Adrenal gland (tissue), 12 donors: ENCODE data around the gene TINAGL1. TPM values are rescaled to one million over a fixed set of nuclear protein-coding genes. Genes with fewer than 3 reads are reported as not detected.
A peak's percentile ranks its signal among the peaks of the same experiment; 100 is the strongest.

Experiments
- DNase-seq, 7 donors: peaks; one replicate each; pipeline ENCODE4 v3.0.0-alpha.2; 2019 to 2020
- H3K27ac ChIP-seq, 5 donors: fragments of 200-600 bp; sonication (generic) in 4 of 5; 1 replicate in 3 of 5; 2 replicates in 2 of 5; pipeline versions ENCODE4 v1.5.1 to v1.8.0; 2016 to 2020; ENCODE audit warnings: mild to moderate bottlenecking in 1 of 5
- H3K27me3 ChIP-seq: fragments of 200-600 bp; 2 replicates; pipeline ENCODE4 v1.8.0; 2021
- H3K36me3 ChIP-seq, 2 donors: fragments of 200-600 bp; replicated peaks in 1 of 2; 1 replicate in 1 of 2; 2 replicates in 1 of 2; pipeline versions ENCODE4 v1.5.1 to v1.8.0; 2018 to 2022
- H3K4me1 ChIP-seq, 2 donors: fragments of 200-600 bp; replicated peaks in 1 of 2; 1 replicate in 1 of 2; 2 replicates in 1 of 2; pipeline versions ENCODE4 v1.5.1 to v1.8.0; 2018 to 2021
- H3K4me3 ChIP-seq, 4 donors: fragments of 200-600 bp; sonication (generic) in 3 of 4; one replicate each; pipeline ENCODE4 v1.5.1; 2016 to 2018
- H3K9me3 ChIP-seq, 3 donors: fragments of 200-600 bp; sonication (generic) in 1 of 3; replicated peaks in 1 of 3; 1 replicate in 2 of 3; 2 replicates in 1 of 3; pipeline versions ENCODE4 v1.5.1 to v1.8.0; 2016 to 2021
- CTCF ChIP-seq, 6 experiments: fragments of 450-650 bp in 4 of 6; fragments of 200-600 bp in 2 of 6; sonication (generic) in 1 of 6; IDR thresholded peaks; 1 replicate in 5 of 6; 2 replicates in 1 of 6; pipeline versions ENCODE4 v1.5.1 to v1.8.0; 2016 to 2021; ENCODE audit warnings: antibody characterized with exemption in 6 of 6, mild to moderate bottlenecking in 2 of 6, moderate library complexity in 1 of 6
- POLR2A ChIP-seq, 2 donors: fragments of 450-650 bp; IDR thresholded peaks; one replicate each; pipeline ENCODE4 v1.6.1; 2017; ENCODE audit warnings: antibody characterized with exemption in 2 of 2, mild to moderate bottlenecking in 2 of 2, moderate library complexity in 1 of 2
- WGBS, 4 donors: extraction: QIAGEN DNeasy Blood & Tissue Kit in 2 of 4; methylation state at CpG; one replicate each; pipeline versions ENCODE4 v1.1.5 to v1.1.7; 2013 to 2017; 5-methylcytosine and 5-hydroxymethylcytosine counted together
- intact Hi-C, 2 donors: fragments of 100-400 bp; cut with DNase I; formaldehyde crosslinking; loops; one replicate each; pipeline versions ENCODE4 v1.14.1 to v1.15.0; 2022 to 2023
- polyA plus RNA-seq, 3 donors: library from polyadenylated mRNA; stranded (reverse); fragments of 200-250 nt in 2 of 3; fragments of 350-450 nt in 1 of 3; fragmentation: Illumina TruSeq in 1 of 3; extraction: RNeasy Lipid Tissue Mini Kit (QIAGEN cat#74804) in 1 of 3; gene quantifications; one replicate each; pipeline ENCODE4 v1.2.3, GENCODE V29; 2013 to 2014
- total RNA-seq, 9 donors: library from RNA; depleted of rRNA in 4 of 9; stranded (reverse); fragments of >200 nt in 4 of 9; fragments of 120-200 nt in 1 of 9; fragmentation: NEBNext Ultra II Directional in 1 of 9; extraction: Animal tissue kit (Norgen Biotek cat#: 25700) in 1 of 9; gene quantifications; one replicate each; pipeline versions ENCODE4 v1.1.0 to v1.2.4, GENCODE V29; 2013 to 2023
- donor health status: healthy with polysubstance abuse.
- donor health status: Bipolar disorder and iron deficiency.
- donor health status: DM: yes; HTN: yes; CAD: no.
- donor health status: DM: no; HTN: no; CAD: no.
- donor health status: DM: no; HTN: no; CAD: no.
- donor health status: DM: yes; HTN: yes; CAD: no.

TINAGL1 gene
- total and polyA plus RNA-seq, 12 donors, result 22.7 to 294 (median 89.9) TPM

- intact Hi-C loops, result loop anchor here in 1 of 2 donors (10.0 kb wide), 1 partner anchor 235 kb away; no protein-coding TSS in a partner anchor
- DNase-seq, result no peak
Measured at GRCh38 chr1:31559715-31560114, 16.6 kb upstream of the TINAGL1 start.

GRCh38 chr1:31560394-31560793 is 15.9 kb upstream of the TINAGL1 start:
- Histone ChIP-seq H3K36me3 (no peaks in the 10 kb centered on the region), H3K27me3 (no peaks in the 10 kb centered on the region), H3K9me3 (no peaks in the 10 kb centered on the region), H3K4me1 (no peaks in the 10 kb centered on the region), H3K4me3 (no peak overlapping the region), H3K27ac (no peak overlapping the region)
- peak in 1 of 7 donors; percentile 6 for DNase-seq
- 79 to 87% (median 82%) methylated on average over 4 of the region's 4 CpGs for WGBS, 4 donors
- intact Hi-C loops, result loop anchor here in 1 of 2 donors (10.0 kb wide), 1 partner anchor 234 kb away; no protein-coding TSS in a partner anchor
- TF ChIP-seq POLR2A (IDR thresholded peaks at IDR 0.05) (no peak), CTCF (IDR thresholded peaks at IDR 0.05) (no peak)

More at GRCh38 chr1:31559715-31560114, 16.6 kb upstream of the TINAGL1 start:
- TF ChIP-seq CTCF (IDR thresholded peaks at IDR 0.05) (no peak), POLR2A (IDR thresholded peaks at IDR 0.05) (no peak)
- Histone ChIP-seq H3K9me3 (no peaks in the 10 kb centered on the region), H3K4me3 (no peak overlapping the region), H3K27ac (no peak overlapping the region), H3K27me3 (no peaks in the 10 kb centered on the region), H3K36me3 (no peaks in the 10 kb centered on the region), H3K4me1 (no peaks in the 10 kb centered on the region)

GRCh38 chr1:31562707-31563360 is 13.5 kb upstream of the TINAGL1 start:
- Histone ChIP-seq H3K4me3 (no peak overlapping the region), H3K27me3 (no peaks in the 10 kb centered on the region), H3K27ac (no peak overlapping the region), H3K9me3 (no peaks in the 10 kb centered on the region), H3K36me3 (no peaks in the 10 kb centered on the region), H3K4me1 (no peaks in the 10 kb centered on the region)
- no peak for DNase-seq
- intact Hi-C loops, result loop anchor here in 1 of 2 donors (10.0 kb wide), 1 partner anchor 232 kb away; no protein-coding TSS in a partner anchor
- TF ChIP-seq POLR2A (IDR thresholded peaks at IDR 0.05), result no peak
- TF ChIP-seq CTCF (IDR thresholded peaks at IDR 0.05), result no peak
- 34 to 56% (median 46%) methylated on average over 3 of the region's 3 CpGs for WGBS, 4 donors

GRCh38 chr1:31564606-31564989 is 11.7 kb upstream of the TINAGL1 start:
- intact Hi-C loops, result loop anchor here (2.0 to 10.0 kb wide), 3 partner anchors 28 to 230 kb away; no protein-coding TSS in a partner anchor
- H3K27ac ChIP-seq, result no peak overlapping the region
- no peak overlapping the region for H3K4me3 ChIP-seq
- DNase-seq, result peak in 1 of 7 donors; percentile 52
- H3K9me3 ChIP-seq, result no peaks in the 10 kb centered on the region
- H3K36me3 ChIP-seq, result no peaks in the 10 kb centered on the region
- WGBS, 4 donors, result 70 to 78% (median 72%) methylated on average over 5 of the region's 5 CpGs
- TF ChIP-seq CTCF (IDR thresholded peaks at IDR 0.05), result no peak
- TF ChIP-seq POLR2A (IDR thresholded peaks at IDR 0.05), result no peak
- H3K27me3 ChIP-seq, result no peaks in the 10 kb centered on the region
- peaks cover 11 to 14% of the 10 kb centered on the region in 2 donors for H3K4me1 ChIP-seq
